GM12878 (cell line): ENCODE measurements around the gene CLEC2A. TPM values are rescaled to one million over a fixed set of nuclear protein-coding genes. Genes with fewer than 3 reads are reported as not detected.

Experiments used
- ATAC-seq: fragments of 200-7000 bp; cut with Tn5 transposase; 3 replicates; pipeline ENCODE4 v1.9.1; 2020; ENCODE audit warnings: mild to moderate bottlenecking, moderate library complexity
- BruUV-seq: library from RNA; stranded (reverse); fragments of 400-500 nt; replicated peaks from 2 replicates; lab custom pipeline; 2021; lab: Mats Ljungman, UMichigan
- CTCF ChIA-PET: fragments of 300-600 bp; sonication (Branson Sonifier 250); formaldehyde crosslinking; extraction: SDS; loops from one replicate; lab custom pipeline; 2021; ENCODE audit warnings: inconsistent platforms; lab: Yijun Ruan, JAX
- POLR2A ChIA-PET: fragments of 350-600 bp; formaldehyde crosslinking; extraction: SDS; loops from one replicate; lab custom pipeline; 2021; ENCODE audit warnings: inconsistent platforms; lab: Charles Lee
- RAD21 ChIA-PET: fragments of 300-600 bp; sonication (Branson Sonifier 250); formaldehyde crosslinking; loops from one replicate; lab custom pipeline; 2023; ENCODE audit warnings: antibody characterized with exemption; ENCODE audit not compliant: unreplicated experiment; lab: Charles Lee
- SMC1A ChIA-PET: fragments of 300-600 bp; sonication (Branson Sonifier 250); formaldehyde crosslinking; loops from one replicate; lab custom pipeline; 2023; ENCODE audit not compliant: unreplicated experiment, uncharacterized antibody; lab: Charles Lee
- DNase-seq: peaks from one replicate; pipeline ENCODE4 v3.0.0-alpha.2; 2011; ENCODE audit warnings: low read depth, low spot score
- FAIRE-seq: peaks from 3 replicates; lab custom pipeline; 2011; peaks lifted over from hg19 to GRCh38; lab: Jason Lieb, UNC
- H2AFZ ChIP-seq: 2 replicates; pipeline ENCODE4 v1.6.0; 2011; ENCODE audit warnings: low read depth, low read length, control low read depth; ENCODE audit not compliant: control insufficient read depth
- H3K27ac ChIP-seq: 2 replicates; pipeline ENCODE4 v1.5.1; 2011; ENCODE audit warnings: control low read depth; ENCODE audit not compliant: control insufficient read depth, insufficient read depth
- H3K27me3 ChIP-seq, 2 experiments: replicated peaks in 1 of 2; 2 replicates each; pipeline versions ENCODE4 v1.6.0 to v1.6.1; 2011; ENCODE audit warnings: low read length in 1 of 2; ENCODE audit not compliant: control insufficient read depth in 2 of 2, insufficient read depth in 2 of 2
- H3K36me3 ChIP-seq, 2 experiments: 2 replicates each; pipeline ENCODE4 v1.5.1; 2011; ENCODE audit warnings: low read length in 1 of 2; ENCODE audit not compliant: control insufficient read depth in 2 of 2, insufficient read depth in 2 of 2
- H3K4me1 ChIP-seq: 2 replicates; pipeline ENCODE4 v1.6.1; 2011; ENCODE audit warnings: mild to moderate bottlenecking, low read length, moderate library complexity, mixed read lengths; ENCODE audit not compliant: control insufficient read depth, insufficient read depth
- H3K4me2 ChIP-seq: 2 replicates; pipeline ENCODE4 v1.6.0; 2011; ENCODE audit warnings: control low read depth; ENCODE audit not compliant: control insufficient read depth, insufficient read depth
- H3K4me3 ChIP-seq: fragments of 200-600 bp; sonication (generic); 2 replicates; pipeline ENCODE4 v1.5.1; 2016
- H3K79me2 ChIP-seq: 2 replicates; pipeline ENCODE4 v1.6.0; 2011; ENCODE audit warnings: low read length; ENCODE audit not compliant: control insufficient read depth, insufficient read depth
- H3K9ac ChIP-seq: 2 replicates; pipeline ENCODE4 v1.8.0; 2011; ENCODE audit warnings: low read length, control low read depth, mixed read lengths; ENCODE audit not compliant: control insufficient read depth, insufficient read depth
- H3K9me3 ChIP-seq: replicated peaks from 3 replicates; pipeline ENCODE4 v1.5.1; 2011; ENCODE audit warnings: mild to moderate bottlenecking, low read length; ENCODE audit not compliant: control insufficient read depth, insufficient read depth
- H4K20me1 ChIP-seq: 2 replicates; pipeline ENCODE4 v1.6.0; 2011; ENCODE audit not compliant: control insufficient read depth, insufficient read depth
- CBX5 ChIP-seq: sonication (generic); IDR thresholded peaks from 2 replicates; pipeline ENCODE4 v1.6.1; 2016; ENCODE audit warnings: low read depth, moderate library complexity, mild to moderate bottlenecking, inconsistent platforms
- WGBS: methylation state at CpG from one replicate; pipeline ENCODE4 v1.1.6; 2016; ENCODE audit warnings: low lambda C conversion rate; ENCODE audit not compliant: insufficient replicate concordance, insufficient coverage; ENCODE audit errors: missing lambda C conversion rate; 5-methylcytosine and 5-hydroxymethylcytosine counted together
- in situ Hi-C: fragments of 300-500 bp; cut with MboI; formaldehyde crosslinking; loops from 9 replicates; pipeline ENCODE4 v1.14.3; 2018; ENCODE audit warnings: mixed read lengths
- intact Hi-C: fragments of 100-400 bp; cut with micrococcal nuclease; formaldehyde crosslinking; loops from one replicate; pipeline ENCODE4 v1.14.2; 2022; ENCODE audit not compliant: unreplicated experiment
- polyA plus RNA-seq, 11 experiments: library from polyadenylated mRNA; depleted of rRNA in 4 of 11; unstranded in 6 of 11; stranded (reverse) in 5 of 11; fragments of >200 nt; fragmentation: Nextera tagmentation in 4 of 11; fragmentation: Illumina TruSeq in 1 of 11; extraction: Ambion mirVana in 4 of 11; extraction: Trizol in 1 of 11; gene quantifications; 1 replicate in 1 of 11; 2 replicates in 10 of 11; pipeline versions ENCODE4 v1.2.1 to v1.2.3, GENCODE V29; 2011 to 2016; ENCODE audit warnings: inconsistent platforms in 2 of 11, missing spikeins in 2 of 11, low read depth in 1 of 11
- total RNA-seq, 4 experiments: library from RNA; depleted of rRNA in 3 of 4; stranded (reverse); fragments of >200 nt in 3 of 4; fragmentation: Illumina TruSeq in 1 of 4; extraction: Trizol in 1 of 4; gene quantifications; 2 replicates each; pipeline versions ENCODE4 v1.2.1 to v1.2.3, GENCODE V29; 2013 to 2021
- TF ChIP-seq, protein P1 (sequence below): fragments of 450-650 bp; IDR thresholded peaks from 2 replicates; pipeline ENCODE4 v1.6.1; 2017; ENCODE audit warnings: mild to moderate bottlenecking, moderate library complexity

Gene CLEC2A
- total and polyA plus RNA-seq, 10 of the 15 experiments (the other 5 are each of a cell fraction or from before 2014, with no cell fraction given) = not detected

DNA sequence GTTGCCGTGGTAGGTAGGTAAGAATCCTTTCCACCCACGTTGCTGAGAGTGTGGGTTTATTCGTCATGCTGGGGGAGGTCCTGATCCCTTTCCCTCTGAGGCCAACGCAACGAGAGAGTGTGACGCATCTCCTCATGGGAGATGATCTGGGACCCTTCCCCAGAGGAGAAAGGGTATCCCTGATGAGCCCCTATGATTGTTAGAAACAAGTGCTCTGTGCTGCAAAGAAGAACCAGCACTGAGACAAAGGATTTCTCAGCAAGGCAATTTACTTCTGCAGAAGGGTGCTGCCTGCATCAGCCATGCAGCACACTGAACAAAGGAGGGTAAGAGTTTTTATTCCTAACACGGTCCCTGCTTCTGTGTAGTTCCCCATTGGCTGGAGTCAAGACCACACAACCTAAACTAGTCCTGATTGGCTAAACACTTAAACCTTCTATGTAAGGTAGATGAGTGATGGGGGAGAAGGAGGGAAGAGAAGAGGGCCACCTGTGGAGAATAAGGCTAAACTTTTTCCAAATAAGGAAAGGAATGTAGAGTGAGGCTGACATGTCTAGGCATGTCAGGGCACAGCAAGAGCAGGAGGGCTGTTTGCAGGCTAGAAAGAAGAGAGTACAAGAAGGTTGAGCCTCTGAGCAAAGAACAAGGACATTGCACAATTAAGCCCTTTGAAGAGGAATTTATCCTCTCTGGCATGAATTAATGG, 21.3 kb downstream of the CLEC2A start:
- WGBS = 23% methylated on average over 7 of the region's 7 CpGs
- Histone ChIP-seq H2AFZ (no peak overlapping the region), H3K27ac (no peak overlapping the region), H3K4me2 (no peak overlapping the region), H3K4me1 (no peaks in the 10 kb centered on the region), H3K9ac (no peak overlapping the region), H3K27me3 (no peaks in the 10 kb centered on the region), H4K20me1 (no peaks in the 10 kb centered on the region), H3K36me3 (no peaks in the 10 kb centered on the region), H3K4me3 (no peak overlapping the region), H3K79me2 (no peaks in the 10 kb centered on the region), H3K9me3 (peaks cover 20% of the 10 kb centered on the region)
- ChIA-PET RAD21 (no interaction called here), POLR2A (no interaction called here), CTCF (interaction anchor here (0.7 kb wide), 1 partner anchor 21 kb away, joined by 3 read pairs; no protein-coding TSS in a partner anchor), SMC1A (no interaction called here)
- no TSS peak for BruUV-seq
- FAIRE-seq (no peak), DNase-seq (no peak), ATAC-seq (no peak)
- TF ChIP-seq, protein P1, sequence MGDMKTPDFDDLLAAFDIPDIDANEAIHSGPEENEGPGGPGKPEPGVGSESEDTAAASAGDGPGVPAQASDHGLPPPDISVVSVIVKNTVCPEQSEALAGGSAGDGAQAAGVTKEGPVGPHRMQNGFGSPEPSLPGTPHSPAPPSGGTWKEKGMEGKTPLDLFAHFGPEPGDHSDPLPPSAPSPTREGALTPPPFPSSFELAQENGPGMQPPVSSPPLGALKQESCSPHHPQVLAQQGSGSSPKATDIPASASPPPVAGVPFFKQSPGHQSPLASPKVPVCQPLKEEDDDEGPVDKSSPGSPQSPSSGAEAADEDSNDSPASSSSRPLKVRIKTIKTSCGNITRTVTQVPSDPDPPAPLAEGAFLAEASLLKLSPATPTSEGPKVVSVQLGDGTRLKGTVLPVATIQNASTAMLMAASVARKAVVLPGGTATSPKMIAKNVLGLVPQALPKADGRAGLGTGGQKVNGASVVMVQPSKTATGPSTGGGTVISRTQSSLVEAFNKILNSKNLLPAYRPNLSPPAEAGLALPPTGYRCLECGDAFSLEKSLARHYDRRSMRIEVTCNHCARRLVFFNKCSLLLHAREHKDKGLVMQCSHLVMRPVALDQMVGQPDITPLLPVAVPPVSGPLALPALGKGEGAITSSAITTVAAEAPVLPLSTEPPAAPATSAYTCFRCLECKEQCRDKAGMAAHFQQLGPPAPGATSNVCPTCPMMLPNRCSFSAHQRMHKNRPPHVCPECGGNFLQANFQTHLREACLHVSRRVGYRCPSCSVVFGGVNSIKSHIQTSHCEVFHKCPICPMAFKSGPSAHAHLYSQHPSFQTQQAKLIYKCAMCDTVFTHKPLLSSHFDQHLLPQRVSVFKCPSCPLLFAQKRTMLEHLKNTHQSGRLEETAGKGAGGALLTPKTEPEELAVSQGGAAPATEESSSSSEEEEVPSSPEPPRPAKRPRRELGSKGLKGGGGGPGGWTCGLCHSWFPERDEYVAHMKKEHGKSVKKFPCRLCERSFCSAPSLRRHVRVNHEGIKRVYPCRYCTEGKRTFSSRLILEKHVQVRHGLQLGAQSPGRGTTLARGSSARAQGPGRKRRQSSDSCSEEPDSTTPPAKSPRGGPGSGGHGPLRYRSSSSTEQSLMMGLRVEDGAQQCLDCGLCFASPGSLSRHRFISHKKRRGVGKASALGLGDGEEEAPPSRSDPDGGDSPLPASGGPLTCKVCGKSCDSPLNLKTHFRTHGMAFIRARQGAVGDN = no peak
- peak; percentile 91; the same call in 1 of the 2 replicates for TF ChIP-seq CBX5
- intact Hi-C loops = no loop called here
- in situ Hi-C loops = no loop called here
